ENCODE results near the gene EHMT1. TPM values are rescaled to one million over a fixed set of nuclear protein-coding genes. Genes with fewer than 3 reads are reported as not detected.

Gene EHMT1
- polyA plus RNA-seq, 3 donors, result 10.1 to 46.5 (median 15.0) TPM

DNA sequence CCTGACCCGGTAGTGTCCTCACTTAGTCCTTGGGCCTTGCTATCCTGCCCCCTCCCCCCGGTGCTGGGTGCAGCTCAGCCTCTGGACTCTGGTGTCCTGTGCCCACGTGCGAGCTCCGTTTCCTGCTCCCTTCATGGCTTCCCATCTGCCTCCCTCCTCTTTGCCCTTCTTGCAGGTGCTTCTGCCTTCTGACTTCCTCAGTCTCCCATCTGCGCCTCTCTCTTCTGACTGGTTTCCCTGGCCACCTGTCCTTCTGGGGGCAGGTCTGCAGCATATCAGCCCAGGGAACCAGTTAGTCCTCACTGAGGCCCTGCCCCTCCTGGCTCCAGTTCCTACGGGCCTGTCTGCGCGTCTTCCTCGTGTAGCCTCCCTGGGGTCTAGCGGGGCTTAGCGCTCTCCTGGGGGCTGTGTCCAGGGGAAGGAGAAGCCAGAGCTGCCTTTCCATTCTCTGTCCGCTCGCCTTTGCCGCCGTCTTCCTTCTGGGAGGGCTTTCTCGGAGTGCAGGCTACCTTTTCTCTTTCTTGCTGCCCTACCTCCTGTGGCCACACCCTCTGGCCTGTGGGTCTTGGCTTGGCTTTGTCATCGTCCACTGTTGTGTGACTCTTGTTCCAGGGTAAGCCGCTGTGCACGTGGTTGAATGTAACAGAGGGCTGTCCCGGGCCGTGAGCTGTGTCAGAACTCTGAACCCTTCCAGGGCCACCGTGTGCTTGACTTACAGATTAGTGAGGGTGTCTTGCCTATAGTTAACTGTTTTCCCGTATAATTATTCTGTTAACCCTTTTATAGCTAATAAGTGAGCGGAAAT, 51.8 kb downstream of the EHMT1 start:
- peaks cover 96% of the 10 kb centered on the region for H4K20me1 ChIP-seq (ENCODE audit: insufficient read depth, low read length)

DNA sequence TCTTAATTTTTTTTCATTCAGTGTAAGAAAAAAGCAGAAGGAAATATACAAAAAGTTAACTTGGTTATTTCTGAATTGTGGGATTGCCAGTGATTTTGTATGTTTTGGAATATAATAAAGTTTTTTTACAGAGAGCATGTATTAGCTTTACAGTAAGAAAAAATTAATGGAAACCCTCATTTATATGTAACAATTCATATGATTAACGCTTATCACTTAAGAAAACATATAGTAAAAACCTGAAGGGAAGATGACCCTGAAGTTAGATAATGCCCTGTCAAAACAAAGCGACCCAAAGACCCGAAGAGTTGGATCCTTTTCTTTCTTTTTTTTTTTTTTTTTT, 52.4 kb downstream of the EHMT1 start:
- Histone ChIP-seq H4K20me1 (ENCODE audit: insufficient read depth, low read length) (peaks cover 91% of the 10 kb centered on the region), H3K36me3 (replicated peaks in 1 of 2; ENCODE audit: control insufficient read depth in 1 of 2, insufficient read depth in 2 of 2, low read length in 2 of 2) (peaks cover 6 to 44% of the 10 kb centered on the region in 2 donors), H3K4me1 (ENCODE audit: control insufficient read depth in 1 of 2, insufficient read depth in 2 of 2, low read length in 2 of 2) (peaks cover 2 to 13% of the 10 kb centered on the region in 2 donors), H3K27me3 (ENCODE audit: control insufficient read depth in 2 of 2, insufficient read depth in 2 of 2, low read length in 2 of 2) (no peaks in the 10 kb centered on the region), H3K9me3 (replicated peaks in 1 of 2; ENCODE audit: control insufficient read depth in 1 of 2, insufficient read depth in 1 of 2, low read length in 2 of 2) (no peaks in the 10 kb centered on the region), H2AFZ (ENCODE audit: insufficient read depth, low read depth, low read length, poor library complexity, severe bottlenecking) (no peak overlapping the region), H3K4me2 (replicated peaks; ENCODE audit: extremely low read depth, low read length, poor library complexity, severe bottlenecking) (no peak overlapping the region), H3K79me2 (ENCODE audit: insufficient read depth, low read length) (peaks cover 84% of the 10 kb centered on the region), H3K9ac (ENCODE audit: insufficient read depth, low read length, poor library complexity, severe bottlenecking) (no peak overlapping the region), H3K4me3 (replicated peaks in 1 of 3; ENCODE audit: low read depth in 2 of 3, low read length in 3 of 3) (no peak overlapping the region), H3K27ac (ENCODE audit: low read depth in 1 of 2, low read length in 2 of 2) (no peak overlapping the region)
- Mint-ChIP-seq H3K4me3 (no peak overlapping the region), H3K36me3 (peaks cover 11 to 34% of the 10 kb centered on the region in 2 donors), H3K4me1 (peaks cover 32% of the 10 kb centered on the region), H3K27me3 (ENCODE audit: low read depth in 3 of 3) (peaks cover 0 to 4% (median 0%) of the 10 kb centered on the region in 3 donors), H3K27ac (peak overlapping the region in 3 of 7 donors; percentile 52 to 64 (median 59)), H3K9me3 (no peaks in the 10 kb centered on the region)
- intact Hi-C loops (cut with micrococcal nuclease), result no loop called here
- WGBS (ENCODE audit: insufficient coverage), result 82% methylated on average over 2 of the region's 3 CpGs
- DNase-seq, result no peak
- TF ChIP-seq, protein P1, sequence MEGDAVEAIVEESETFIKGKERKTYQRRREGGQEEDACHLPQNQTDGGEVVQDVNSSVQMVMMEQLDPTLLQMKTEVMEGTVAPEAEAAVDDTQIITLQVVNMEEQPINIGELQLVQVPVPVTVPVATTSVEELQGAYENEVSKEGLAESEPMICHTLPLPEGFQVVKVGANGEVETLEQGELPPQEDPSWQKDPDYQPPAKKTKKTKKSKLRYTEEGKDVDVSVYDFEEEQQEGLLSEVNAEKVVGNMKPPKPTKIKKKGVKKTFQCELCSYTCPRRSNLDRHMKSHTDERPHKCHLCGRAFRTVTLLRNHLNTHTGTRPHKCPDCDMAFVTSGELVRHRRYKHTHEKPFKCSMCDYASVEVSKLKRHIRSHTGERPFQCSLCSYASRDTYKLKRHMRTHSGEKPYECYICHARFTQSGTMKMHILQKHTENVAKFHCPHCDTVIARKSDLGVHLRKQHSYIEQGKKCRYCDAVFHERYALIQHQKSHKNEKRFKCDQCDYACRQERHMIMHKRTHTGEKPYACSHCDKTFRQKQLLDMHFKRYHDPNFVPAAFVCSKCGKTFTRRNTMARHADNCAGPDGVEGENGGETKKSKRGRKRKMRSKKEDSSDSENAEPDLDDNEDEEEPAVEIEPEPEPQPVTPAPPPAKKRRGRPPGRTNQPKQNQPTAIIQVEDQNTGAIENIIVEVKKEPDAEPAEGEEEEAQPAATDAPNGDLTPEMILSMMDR (IDR thresholded peaks at IDR 0.05), result no peak

More for the DNA sequence above, 51.8 kb downstream of the EHMT1 start:
- WGBS (ENCODE audit: insufficient coverage), result 61% methylated on average over 20 of the region's 25 CpGs
- Histone ChIP-seq H3K9ac (ENCODE audit: insufficient read depth, low read length, poor library complexity, severe bottlenecking) (no peak overlapping the region), H3K79me2 (ENCODE audit: insufficient read depth, low read length) (peaks cover 87% of the 10 kb centered on the region), H3K4me3 (replicated peaks in 1 of 3; ENCODE audit: low read depth in 2 of 3, low read length in 3 of 3) (no peak overlapping the region), H3K27ac (ENCODE audit: low read depth in 1 of 2, low read length in 2 of 2) (no peak overlapping the region), H3K27me3 (ENCODE audit: control insufficient read depth in 2 of 2, insufficient read depth in 2 of 2, low read length in 2 of 2) (no peaks in the 10 kb centered on the region), H3K9me3 (replicated peaks in 1 of 2; ENCODE audit: control insufficient read depth in 1 of 2, insufficient read depth in 1 of 2, low read length in 2 of 2) (no peaks in the 10 kb centered on the region), H3K36me3 (replicated peaks in 1 of 2; ENCODE audit: control insufficient read depth in 1 of 2, insufficient read depth in 2 of 2, low read length in 2 of 2) (peaks cover 8 to 50% of the 10 kb centered on the region in 2 donors), H2AFZ (ENCODE audit: insufficient read depth, low read depth, low read length, poor library complexity, severe bottlenecking) (no peak overlapping the region), H3K4me2 (replicated peaks; ENCODE audit: extremely low read depth, low read length, poor library complexity, severe bottlenecking) (no peak overlapping the region), H3K4me1 (ENCODE audit: control insufficient read depth in 1 of 2, insufficient read depth in 2 of 2, low read length in 2 of 2) (peaks cover 0 to 11% of the 10 kb centered on the region in 2 donors)
- peak in 1 of 3 donors; percentile 17 for DNase-seq
- Mint-ChIP-seq H3K4me3 (no peak overlapping the region), H3K36me3 (peaks cover 17 to 39% of the 10 kb centered on the region in 2 donors), H3K9me3 (no peaks in the 10 kb centered on the region), H3K27ac (peak overlapping the region; percentile 4 to 77 (median 59)), H3K4me1 (peaks cover 32% of the 10 kb centered on the region), H3K27me3 (ENCODE audit: low read depth in 3 of 3) (peaks cover 0 to 4% (median 0%) of the 10 kb centered on the region in 3 donors)
- intact Hi-C loops (cut with micrococcal nuclease), result no loop called here
- TF ChIP-seq, protein P1 (IDR thresholded peaks at IDR 0.05), result no peak
